NCI-H748 (cell line): ENCODE measurements around the gene KPNA2.
A peak's percentile ranks its signal among the peaks of the same experiment; 100 is the strongest.
"Not testable (repeated sequence)": the region's sequence is repeated elsewhere in the genome, so short reads cannot be mapped to it uniquely, and the experiment has no call there.

Experiments
- DNase-seq: peaks from one replicate; lab custom pipeline; 2025; ENCODE audit not compliant: unreplicated experiment; lab: John Stamatoyannopoulos, UW

The KPNA2 gene

GRCh38 chr17:68054296-68054900, 18.9 kb downstream of the KPNA2 start:
- DNase-seq: no peak

- peak; percentile 27 for DNase-seq
Observed at GRCh38 chr17:68057531-68057952, 22.0 kb downstream of the KPNA2 start.

- no peak for DNase-seq
Observed at GRCh38 chr17:68060336-68060735, 24.8 kb downstream of the KPNA2 start.

DNA sequence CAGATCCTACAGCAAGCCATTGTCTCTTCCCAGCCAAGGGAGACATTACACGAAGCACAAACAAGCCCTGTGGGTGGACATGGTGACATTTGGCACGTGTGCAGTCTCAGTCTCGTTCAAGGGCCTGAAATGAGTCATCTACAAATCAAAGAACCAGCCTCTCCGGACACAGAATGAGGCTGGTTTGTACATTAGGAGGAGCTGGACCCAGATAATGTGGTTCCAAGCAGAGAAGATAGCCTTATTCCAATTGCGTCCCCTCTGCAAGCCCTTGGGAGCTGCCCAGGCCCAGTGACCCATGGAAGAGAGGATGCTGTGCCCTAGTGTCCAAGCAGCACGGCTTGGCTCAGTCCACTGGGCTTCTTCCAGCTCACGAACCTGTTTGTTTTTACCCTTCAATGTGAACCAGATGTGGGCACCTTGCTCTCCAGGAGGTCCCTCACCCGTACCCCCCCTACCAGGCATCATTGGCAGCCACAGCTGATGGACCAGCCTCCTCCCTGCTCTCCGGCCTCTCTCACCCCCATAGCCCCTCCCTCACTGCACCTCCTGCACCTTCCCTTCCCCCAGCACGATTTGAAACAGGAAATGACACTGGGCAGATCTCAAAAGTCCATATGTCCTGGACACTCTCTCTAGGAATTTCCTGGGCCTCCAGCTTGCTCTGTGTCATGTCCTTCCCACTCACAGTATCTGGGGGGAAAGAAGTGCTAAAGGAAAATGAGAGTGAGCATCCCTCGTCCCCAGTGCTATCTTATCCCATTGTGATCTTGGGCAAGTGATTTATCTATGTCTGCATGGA, 26.2 kb downstream of the KPNA2 start:
- no peak for DNase-seq

- not testable (repeated sequence) for DNase-seq
Observed at GRCh38 chr17:68065366-68065765, 29.8 kb downstream of the KPNA2 start.

GRCh38 chr17:68068512-68068911, 33.0 kb downstream of the KPNA2 start:
- not testable (repeated sequence) for DNase-seq

GRCh38 chr17:68070582-68071444, 35.3 kb downstream of the KPNA2 start:
- peak; percentile 5 for DNase-seq

- no peak for DNase-seq
Observed at GRCh38 chr17:68074279-68074678, 38.7 kb downstream of the KPNA2 start.

- not testable (repeated sequence) for DNase-seq
Observed at GRCh38 chr17:68075953-68076607, 40.5 kb downstream of the KPNA2 start.

- DNase-seq: not testable (repeated sequence)
Observed at GRCh38 chr17:68077498-68077897, 42.0 kb downstream of the KPNA2 start.

DNA sequence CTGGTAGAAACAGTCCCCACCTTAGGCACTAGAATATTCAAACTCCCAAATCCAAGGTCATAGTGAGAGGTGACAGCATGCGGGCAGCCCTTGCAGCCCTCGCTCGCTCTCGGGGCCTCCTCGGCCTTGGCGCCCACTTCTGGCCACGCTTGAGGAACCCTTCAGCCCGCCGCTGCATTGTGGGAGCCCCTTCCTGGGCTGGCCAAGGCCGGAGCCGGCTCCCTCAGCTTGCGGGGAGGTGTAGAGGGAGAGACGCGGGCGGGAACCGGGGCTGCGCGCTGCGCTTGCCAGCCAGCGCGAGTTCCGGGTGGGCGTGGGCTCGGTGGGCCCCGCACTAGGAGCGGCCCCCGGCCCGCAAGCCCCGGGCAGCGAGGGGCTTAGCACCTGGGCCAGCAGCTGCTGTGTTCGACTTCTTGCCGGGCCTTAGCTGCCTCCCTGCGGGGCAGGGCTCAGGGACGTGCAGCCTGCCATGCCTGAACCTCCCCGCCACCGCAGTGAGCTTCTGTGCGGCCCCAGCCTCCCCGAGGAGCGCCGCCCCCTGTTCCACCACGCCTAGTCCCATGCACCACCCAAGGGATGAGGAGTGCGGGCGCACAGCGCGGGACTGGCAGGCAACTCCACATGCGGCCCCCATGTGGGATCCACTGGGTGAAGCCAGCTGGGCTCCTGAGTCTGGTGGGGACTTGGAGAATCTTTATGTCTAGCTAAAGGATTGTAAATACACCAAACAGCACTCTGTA, 45.0 kb downstream of the KPNA2 start:
- DNase-seq: no peak

DNA sequence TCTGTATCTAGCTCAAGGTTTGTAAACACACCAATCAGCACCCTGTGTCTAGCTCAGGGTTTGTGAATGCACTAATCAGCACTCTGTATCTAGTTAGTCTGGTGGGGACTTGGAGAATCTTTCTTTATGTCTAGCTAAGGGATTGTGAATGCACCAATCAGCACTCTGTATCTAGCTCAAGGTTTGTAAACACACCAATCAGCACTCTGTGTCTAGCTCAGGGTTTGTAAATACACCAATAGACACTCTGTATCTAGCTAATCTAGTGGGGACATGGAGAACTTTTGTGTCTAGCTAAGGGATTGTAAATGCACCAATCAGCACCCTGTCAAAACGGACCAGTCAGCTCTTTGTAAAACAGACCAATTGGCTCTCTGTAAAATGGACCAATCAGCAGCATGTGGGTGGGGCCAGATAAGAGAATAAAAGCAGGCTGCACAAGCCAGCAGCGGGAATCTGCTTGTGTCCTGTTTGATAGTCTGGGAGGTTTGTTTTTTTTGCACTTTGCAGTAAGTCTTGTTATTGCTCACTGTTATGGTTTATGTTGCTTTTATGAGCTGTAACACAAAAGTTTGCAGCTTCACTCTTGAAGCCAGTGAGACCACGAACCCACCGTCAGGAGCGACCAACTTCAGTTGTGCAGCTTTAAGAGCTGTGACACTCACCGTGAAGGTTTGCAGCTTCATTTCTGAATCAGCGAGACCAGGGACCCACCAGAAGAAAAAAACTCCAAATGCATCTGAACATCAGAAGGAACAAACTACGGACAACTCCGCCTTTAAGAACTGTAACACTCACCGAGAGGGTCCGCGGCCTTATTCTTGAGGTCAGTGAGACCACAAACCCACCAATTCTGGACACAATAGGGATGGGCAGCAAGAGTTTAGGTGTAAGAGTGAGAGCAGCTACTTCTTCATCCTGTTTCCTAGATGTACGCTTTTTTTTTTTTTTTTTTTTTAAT, 46.0 kb downstream of the KPNA2 start:
- not testable (repeated sequence) for DNase-seq

GRCh38 chr17:68085771-68086381, 50.3 kb downstream of the KPNA2 start:
- DNase-seq: no peak

DNA sequence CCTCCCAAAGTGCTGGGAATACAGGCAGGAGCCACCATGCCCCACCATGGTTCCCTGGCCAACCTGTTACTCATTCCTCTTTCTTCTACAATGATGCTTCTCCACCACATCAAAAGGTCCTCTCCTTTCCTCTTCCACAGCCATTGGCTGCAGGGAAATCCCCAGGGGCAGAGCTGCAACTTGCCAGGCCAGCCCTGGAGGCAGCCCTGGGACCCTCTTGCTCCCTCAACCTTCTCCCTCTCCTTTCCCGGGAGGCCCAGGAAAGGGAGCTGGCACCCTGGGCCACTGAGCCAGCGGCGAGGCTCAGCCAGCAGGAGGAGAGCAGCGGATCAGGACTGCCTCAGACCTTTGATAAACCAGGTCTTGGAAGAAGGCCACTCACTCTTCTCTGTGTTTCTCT, 51.1 kb downstream of the KPNA2 start:
- not testable (repeated sequence) for DNase-seq

- DNase-seq: not testable (repeated sequence)
Observed at GRCh38 chr17:68087131-68087623, 51.6 kb downstream of the KPNA2 start.

- DNase-seq: no peak
Observed at GRCh38 chr17:68087851-68088250, 52.3 kb downstream of the KPNA2 start.

DNA sequence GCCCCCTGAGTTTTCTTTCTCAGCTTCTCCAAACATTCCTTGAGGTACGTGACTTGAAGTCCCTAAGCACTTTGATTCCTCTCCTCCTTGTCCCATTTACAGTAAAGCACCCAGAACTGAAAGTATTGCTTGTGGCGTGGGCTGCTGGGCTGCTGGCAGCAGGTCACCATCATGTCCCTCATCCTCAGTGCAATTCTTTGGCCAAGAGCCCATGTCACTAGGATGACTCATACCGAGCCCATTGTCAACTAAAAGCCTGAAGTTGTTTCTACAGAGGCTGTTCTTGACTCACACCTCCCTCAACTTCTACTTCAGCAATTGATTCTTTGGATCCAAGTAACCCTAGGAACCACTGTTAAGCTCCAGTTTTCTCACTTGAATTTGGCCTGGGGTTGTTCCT, 54.3 kb downstream of the KPNA2 start:
- peak; percentile 12 for DNase-seq

GRCh38 chr17:68094481-68095078, 59.0 kb downstream of the KPNA2 start:
- DNase-seq: no peak
